ENCODE measurements around the gene FBXO36.

GRCh38 chr2:229875549-229875948, 46.8 kb upstream of the FBXO36 start:
- TF ChIP-seq CTCF (IDR thresholded peaks at IDR 0.05; ENCODE audit: low read depth, low read length), result no peak
- no peak for TF ChIP-seq POLR2A (IDR thresholded peaks at IDR 0.05; ENCODE audit: extremely low read depth, insufficient read length)
- no peak for TF ChIP-seq MAX (IDR thresholded peaks at IDR 0.05; ENCODE audit: low read depth, low read length)
